ENCODE results near the gene RASEF.

GRCh38 chr9:83007521-83008300, 55.2 kb downstream of the RASEF start:
- no peak for TF ChIP-seq CTCF (conservative IDR thresholded peaks at IDR 0.05; ENCODE audit: low read length)
- no peak for TF ChIP-seq EZH2phosphoT487 (IDR thresholded peaks at IDR 0.05; ENCODE audit: borderline replicate concordance)

Measured in Loucy (cell line).